Uterus (tissue), 2 donors: Measurements from ENCODE around the gene SUPT20H.

Experiments used
- CTCF ChIP-seq, 4 experiments: fragments of 200-600 bp in 2 of 4; fragments of 450-650 bp in 2 of 4; sonication (generic) in 2 of 4; IDR thresholded peaks; one replicate each; pipeline ENCODE4 v1.5.1; 2016 to 2019; ENCODE audit warnings: antibody characterized with exemption in 4 of 4, mild to moderate bottlenecking in 2 of 4, moderate library complexity in 1 of 4
- POLR2A ChIP-seq, 2 donors: fragments of 450-650 bp; IDR thresholded peaks; one replicate each; pipeline ENCODE4 v1.6.1; 2016; ENCODE audit warnings: antibody characterized with exemption in 2 of 2, mild to moderate bottlenecking in 1 of 2, moderate library complexity in 1 of 2

GRCh38 chr13:36999054-36999714 lies 60.3 kb downstream of the SUPT20H start, which contains the start of gene ALG5:
- peak; percentile 75 to 99 (median 96) for TF ChIP-seq CTCF (IDR thresholded peaks at IDR 0.05)
- TF ChIP-seq POLR2A (IDR thresholded peaks at IDR 0.05): peak; percentile 29 to 62
